Mesendoderm (in vitro differentiated cells): ENCODE data around the gene FAM131C.

Experiments
- DNase-seq: peaks from one replicate; pipeline ENCODE4 v3.0.0; 2013
- H2AK5ac ChIP-seq: 2 replicates; pipeline ENCODE4 v1.6.1; 2013; ENCODE audit warnings: low read length, inconsistent platforms
- H2BK120ac ChIP-seq: 2 replicates; pipeline ENCODE4 v1.6.1; 2013; ENCODE audit warnings: low read depth, mild to moderate bottlenecking, low read length, moderate library complexity, mixed read lengths
- H2BK15ac ChIP-seq: replicated peaks from 2 replicates; pipeline ENCODE4 v1.6.1; 2013; ENCODE audit warnings: low read depth, mild to moderate bottlenecking, moderate library complexity
- H2BK5ac ChIP-seq: 2 replicates; pipeline ENCODE4 v1.6.1; 2013; ENCODE audit warnings: low read length, inconsistent platforms
- H3K18ac ChIP-seq: 2 replicates; pipeline ENCODE4 v1.6.1; 2013; ENCODE audit warnings: mild to moderate bottlenecking, low read length, mixed read lengths
- H3K23ac ChIP-seq: one replicate; pipeline ENCODE4 v1.6.1; 2013; ENCODE audit warnings: low read length
- H3K27ac ChIP-seq: 2 replicates; pipeline ENCODE4 v1.5.1; 2013; ENCODE audit warnings: low read depth, mild to moderate bottlenecking, inconsistent platforms, low read length, moderate library complexity
- H3K27me3 ChIP-seq: 2 replicates; pipeline ENCODE4 v1.6.1; 2013; ENCODE audit warnings: low read length, control low read depth, mild to moderate bottlenecking, inconsistent platforms; ENCODE audit not compliant: insufficient read depth, poor library complexity
- H3K36me3 ChIP-seq: 2 replicates; pipeline ENCODE4 v1.6.1; 2013; ENCODE audit warnings: low read length, inconsistent platforms; ENCODE audit not compliant: control insufficient read depth, insufficient read depth
- H3K4ac ChIP-seq: one replicate; pipeline ENCODE4 v1.6.1; 2013; ENCODE audit warnings: low read depth, mild to moderate bottlenecking, low read length, moderate library complexity
- H3K4me1 ChIP-seq: 2 replicates; pipeline ENCODE4 v1.6.1; 2013; ENCODE audit warnings: low read depth, low read length, inconsistent platforms; ENCODE audit not compliant: control insufficient read depth
- H3K4me2 ChIP-seq: 2 replicates; pipeline ENCODE4 v1.6.1; 2013; ENCODE audit warnings: low read length
- H3K4me3 ChIP-seq: 2 replicates; pipeline ENCODE4 v1.5.1; 2013; ENCODE audit warnings: mild to moderate bottlenecking, low read length
- H3K56ac ChIP-seq: one replicate; pipeline ENCODE4 v1.6.1; 2013; ENCODE audit warnings: low read length
- H3K79me1 ChIP-seq: 2 replicates; pipeline ENCODE4 v1.6.1; 2013; ENCODE audit warnings: low read length, inconsistent platforms
- H3K79me2 ChIP-seq: 2 replicates; pipeline ENCODE4 v1.6.1; 2013; ENCODE audit warnings: mild to moderate bottlenecking, low read length; ENCODE audit not compliant: control insufficient read depth, insufficient read depth
- H3K9ac ChIP-seq: 2 replicates; pipeline ENCODE4 v1.6.1; 2013; ENCODE audit warnings: low read length, inconsistent platforms
- H4K5ac ChIP-seq: one replicate; pipeline ENCODE4 v1.6.1; 2013; ENCODE audit warnings: low read length
- H4K8ac ChIP-seq: one replicate; pipeline ENCODE4 v1.6.1; 2013; ENCODE audit warnings: low read depth, mild to moderate bottlenecking, control low read depth, low read length, moderate library complexity
- WGBS: extraction: QIAGEN DNeasy Blood & Tissue Kit; methylation state at CpG from one replicate; pipeline ENCODE4 v1.1.7; 2013; ENCODE audit warnings: low lambda C conversion rate, missing lambda C conversion rate; ENCODE audit not compliant: insufficient coverage; ENCODE audit errors: extremely low coverage; 5-methylcytosine and 5-hydroxymethylcytosine counted together

Gene FAM131C

DNA sequence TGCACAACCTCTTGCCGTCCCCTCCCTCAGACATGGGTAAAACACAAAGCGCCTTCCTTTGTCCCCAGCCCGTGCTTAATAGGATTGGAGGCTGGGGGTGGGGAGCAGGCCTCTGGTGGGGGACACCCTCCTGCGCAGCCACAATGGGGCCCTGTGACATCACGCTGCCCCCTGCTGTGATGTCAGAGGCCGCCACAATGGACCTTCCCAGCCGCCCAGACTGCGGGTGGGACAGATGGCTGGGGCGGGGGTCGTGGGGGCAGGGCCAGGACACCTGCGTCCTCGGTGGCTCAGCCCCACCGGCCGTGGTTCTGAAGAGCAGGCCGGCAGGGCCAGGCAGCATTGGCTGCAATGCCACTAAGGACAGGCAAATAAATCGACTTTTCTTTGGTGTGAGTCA is 42.6 kb upstream of the FAM131C start:
- DNase-seq: peak; percentile 91
- no CpG with 5 or more reads among the region's 16 CpGs for WGBS
- Histone ChIP-seq H2BK5ac (peak overlapping the region; percentile 79), H3K79me1 (no peaks in the 10 kb centered on the region), H3K36me3 (no peaks in the 10 kb centered on the region), H3K18ac (peak overlapping the region; percentile 88), H4K8ac (no peak overlapping the region), H2AK5ac (no peak overlapping the region), H3K27me3 (no peaks in the 10 kb centered on the region), H3K56ac (peak overlapping the region; percentile 87), H3K79me2 (no peaks in the 10 kb centered on the region), H4K5ac (no peak overlapping the region), H3K4me3 (no peak overlapping the region), H3K4me1 (peaks cover 22% of the 10 kb centered on the region), H3K27ac (peak overlapping the region; percentile 56), H3K4me2 (no peak overlapping the region), H2BK120ac (peak overlapping the region; percentile 83), H2BK15ac (no peak overlapping the region), H3K23ac (no peak overlapping the region), H3K9ac (peak overlapping the region; percentile 46), H3K4ac (peak overlapping the region; percentile 58)

GRCh38 chr1:16115468-16115983 is 42.1 kb upstream of the FAM131C start:
- H3K27ac ChIP-seq: peak overlapping the region; percentile 84
- peak overlapping the region; percentile 88 for H3K18ac ChIP-seq
- no peaks in the 10 kb centered on the region for H3K36me3 ChIP-seq
- H2BK120ac ChIP-seq: peak overlapping the region; percentile 83
- H3K4me3 ChIP-seq: no peak overlapping the region
- peak overlapping the region; percentile 57 for H3K9ac ChIP-seq
- DNase-seq: no peak
- H4K5ac ChIP-seq: no peak overlapping the region
- no peaks in the 10 kb centered on the region for H3K27me3 ChIP-seq
- no peak overlapping the region for H3K23ac ChIP-seq
- H2BK5ac ChIP-seq: peak overlapping the region; percentile 41
- peak overlapping the region; percentile 35 for H2AK5ac ChIP-seq
- H4K8ac ChIP-seq: no peak overlapping the region
- peak overlapping the region; percentile 87 for H3K56ac ChIP-seq
- peak overlapping the region; percentile 58 for H3K4ac ChIP-seq
- H3K79me2 ChIP-seq: no peaks in the 10 kb centered on the region
- peaks cover 22% of the 10 kb centered on the region for H3K4me1 ChIP-seq
- no CpG with 5 or more reads among the region's 6 CpGs for WGBS
- H2BK15ac ChIP-seq: no peak overlapping the region
- no peak overlapping the region for H3K4me2 ChIP-seq
- H3K79me1 ChIP-seq: no peaks in the 10 kb centered on the region

- Histone ChIP-seq H3K56ac (peak overlapping the region; percentile 87), H3K79me2 (no peaks in the 10 kb centered on the region), H3K27ac (peak overlapping the region; percentile 84), H4K5ac (peak overlapping the region; percentile 60), H2BK120ac (peak overlapping the region; percentile 83), H3K4me3 (no peak overlapping the region), H3K36me3 (no peaks in the 10 kb centered on the region), H3K27me3 (no peaks in the 10 kb centered on the region), H2BK15ac (no peak overlapping the region), H4K8ac (no peak overlapping the region), H3K9ac (peak overlapping the region; percentile 57), H3K23ac (peak overlapping the region; percentile 32), H2AK5ac (peak overlapping the region; percentile 35), H3K18ac (peak overlapping the region; percentile 88), H3K4me1 (peaks cover 22% of the 10 kb centered on the region), H3K4me2 (no peak overlapping the region), H2BK5ac (peak overlapping the region; percentile 41), H3K79me1 (no peaks in the 10 kb centered on the region), H3K4ac (peak overlapping the region; percentile 58)
- DNase-seq: no peak
- WGBS: no CpG with 5 or more reads among the region's 23 CpGs
Observed at GRCh38 chr1:16114527-16115467, 41.3 kb upstream of the FAM131C start.

DNA sequence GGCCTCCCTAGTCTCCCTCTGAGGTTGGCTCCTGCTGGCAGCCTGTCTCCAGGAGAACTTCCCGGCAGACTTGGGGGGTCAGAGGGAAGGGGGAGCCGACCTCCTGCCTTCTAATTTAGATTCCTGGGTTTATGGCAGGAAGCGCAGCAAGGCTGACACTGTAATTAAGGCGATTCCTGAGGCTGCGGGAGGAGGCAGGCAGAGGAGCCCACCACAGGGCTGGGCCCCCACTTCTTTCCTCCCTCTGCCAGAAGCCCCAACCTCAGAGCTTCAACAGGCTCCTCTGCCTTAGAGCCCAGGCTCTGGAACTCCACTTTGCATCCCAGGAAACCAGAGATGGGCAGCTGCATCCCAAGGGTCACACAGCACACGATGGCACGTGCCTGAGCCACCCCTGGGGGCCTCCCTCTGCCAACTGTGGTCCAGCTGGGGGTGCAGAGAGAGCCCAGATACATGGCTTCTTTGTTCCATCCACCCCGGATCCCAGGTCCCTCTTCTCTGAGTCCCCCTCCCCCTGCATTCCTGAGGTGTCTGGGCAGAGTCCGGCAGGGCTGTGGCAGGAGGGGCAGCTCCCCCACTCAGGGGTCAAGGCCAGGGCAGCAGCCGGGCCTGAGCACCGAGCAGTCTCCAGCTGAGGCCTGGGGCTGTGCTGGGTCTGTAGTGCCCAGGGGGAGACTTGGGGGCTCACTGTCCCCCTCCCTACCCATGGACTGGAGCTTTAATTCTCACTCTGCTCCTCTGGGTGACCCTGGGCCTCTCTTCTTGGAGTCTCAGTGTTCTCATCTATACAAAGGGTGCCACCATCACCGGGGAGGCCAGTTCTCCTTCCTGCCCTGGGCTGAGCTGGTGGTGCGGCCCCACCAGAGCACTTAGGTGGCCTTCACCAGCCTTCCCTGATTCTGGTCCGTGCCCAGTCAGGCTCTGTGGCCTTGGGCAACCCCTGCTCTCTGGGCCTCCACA is 39.4 kb upstream of the FAM131C start:
- Histone ChIP-seq H3K4ac (peak overlapping the region; percentile 56), H2BK120ac (peak overlapping the region; percentile 28), H3K79me1 (no peaks in the 10 kb centered on the region), H4K8ac (no peak overlapping the region), H3K23ac (no peak overlapping the region), H3K27ac (peak overlapping the region; percentile 9), H3K56ac (peak overlapping the region; percentile 35), H3K9ac (no peak overlapping the region), H3K18ac (peak overlapping the region; percentile 45), H2BK5ac (peak overlapping the region; percentile 58), H3K4me1 (peaks cover 22% of the 10 kb centered on the region), H3K4me3 (no peak overlapping the region), H4K5ac (no peak overlapping the region), H3K79me2 (no peaks in the 10 kb centered on the region), H3K36me3 (no peaks in the 10 kb centered on the region), H3K4me2 (no peak overlapping the region), H2BK15ac (no peak overlapping the region), H3K27me3 (no peaks in the 10 kb centered on the region), H2AK5ac (peak overlapping the region; percentile 32)
- WGBS: no CpG with 5 or more reads among the region's 14 CpGs
- DNase-seq: peak; percentile 74

GRCh38 chr1:16111771-16112595 is 38.5 kb upstream of the FAM131C start:
- Histone ChIP-seq H3K79me1 (no peaks in the 10 kb centered on the region), H3K36me3 (no peaks in the 10 kb centered on the region), H4K8ac (no peak overlapping the region), H3K18ac (no peak overlapping the region), H3K4ac (peak overlapping the region; percentile 48), H3K4me3 (no peak overlapping the region), H3K9ac (peak overlapping the region; percentile 19), H3K79me2 (no peaks in the 10 kb centered on the region), H2BK15ac (no peak overlapping the region), H3K56ac (peak overlapping the region; percentile 26), H3K27ac (no peak overlapping the region), H3K4me1 (peaks cover 22% of the 10 kb centered on the region), H2AK5ac (peak overlapping the region; percentile 61), H3K23ac (no peak overlapping the region), H2BK120ac (no peak overlapping the region), H2BK5ac (peak overlapping the region; percentile 2), H3K4me2 (no peak overlapping the region), H3K27me3 (no peaks in the 10 kb centered on the region), H4K5ac (no peak overlapping the region)
- WGBS: no CpG with 5 or more reads among the region's 15 CpGs
- no peak for DNase-seq
